PC-9 (cell line): Measurements from ENCODE around the gene AHNAK. TPM values are rescaled to one million over a fixed set of nuclear protein-coding genes. Genes with fewer than 3 reads are reported as not detected.

Source experiments
- BruUV-seq: library from RNA; stranded (reverse); fragments of 400-500 nt; replicated peaks from 2 replicates; lab custom pipeline; 2021; lab: Mats Ljungman, UMichigan
- CTCF ChIA-PET: fragments of 300-600 bp; sonication (Branson Sonifier 250); formaldehyde crosslinking; loops from one replicate; lab custom pipeline; 2022; ENCODE audit warnings: antibody characterized with exemption; lab: Charles Lee
- POLR2A ChIA-PET: fragments of 300-600 bp; sonication (Branson Sonifier 250); formaldehyde crosslinking; loops from one replicate; lab custom pipeline; 2022; ENCODE audit warnings: antibody characterized with exemption; ENCODE audit not compliant: unreplicated experiment; lab: Charles Lee
- DNase-seq, 2 experiments: peaks; one replicate each; pipeline versions ENCODE4 v3.0.0 to v3.0.0-alpha.2; 2015 to 2022; ENCODE audit warnings: mixed read lengths in 1 of 2
- H2AFZ ChIP-seq: fragments of 200-600 bp; sonication (generic); 2 replicates; pipeline ENCODE4 v1.8.1; 2017; ENCODE audit warnings: antibody characterized with exemption
- H3F3A ChIP-seq: fragments of 200-600 bp; sonication (generic); 2 replicates; pipeline ENCODE4 v1.8.1; 2017; ENCODE audit warnings: antibody characterized with exemption, mild to moderate bottlenecking, low read depth; ENCODE audit not compliant: insufficient read depth
- H3K27ac ChIP-seq: fragments of 200-600 bp; sonication (generic); 2 replicates; pipeline ENCODE4 v1.6.1; 2016; ENCODE audit warnings: mixed run types
- H3K27me3 ChIP-seq: fragments of 200-600 bp; sonication (generic); 2 replicates; pipeline ENCODE4 v1.6.1; 2016; ENCODE audit warnings: low read depth, mixed run types; ENCODE audit not compliant: insufficient read depth
- H3K36me3 ChIP-seq: fragments of 200-600 bp; sonication (generic); 2 replicates; pipeline ENCODE4 v1.6.1; 2016; ENCODE audit warnings: low read depth, mixed run types
- H3K4me1 ChIP-seq: fragments of 200-600 bp; sonication (generic); replicated peaks from 2 replicates; pipeline ENCODE4 v1.6.1; 2016; ENCODE audit warnings: mixed run types; ENCODE audit not compliant: insufficient read depth
- H3K4me2 ChIP-seq: fragments of 200-600 bp; sonication (generic); 2 replicates; pipeline ENCODE4 v1.6.1; 2017; ENCODE audit warnings: mixed run types
- H3K4me3 ChIP-seq: fragments of 200-600 bp; sonication (generic); 2 replicates; pipeline ENCODE4 v1.6.1; 2016; ENCODE audit warnings: mixed run types
- H3K79me2 ChIP-seq: fragments of 200-600 bp; sonication (generic); 2 replicates; pipeline ENCODE4 v1.6.1; 2017; ENCODE audit warnings: low read depth, mixed run types
- H3K9me2 ChIP-seq: fragments of 200-600 bp; sonication (generic); 2 replicates; pipeline ENCODE4 v1.8.1; 2017; ENCODE audit warnings: mild to moderate bottlenecking; ENCODE audit not compliant: insufficient read depth
- H3K9me3 ChIP-seq: fragments of 200-600 bp; sonication (generic); 2 replicates; pipeline ENCODE4 v1.8.1; 2016; ENCODE audit warnings: low read depth; ENCODE audit not compliant: insufficient read depth
- H4K20me1 ChIP-seq: fragments of 200-600 bp; sonication (generic); 2 replicates; pipeline ENCODE4 v1.8.1; 2017; ENCODE audit not compliant: insufficient read depth
- CTCF ChIP-seq: fragments of 200-600 bp; sonication (generic); conservative IDR thresholded peaks from 2 replicates; pipeline ENCODE4 v1.6.1; 2017; ENCODE audit warnings: mixed run types, antibody characterized with exemption, mild to moderate bottlenecking, moderate library complexity
- EZH2 ChIP-seq: fragments of 200-600 bp; sonication (generic); IDR thresholded peaks from 2 replicates; pipeline ENCODE4 v1.8.0; 2017; ENCODE audit warnings: antibody characterized with exemption, low read depth
- intact Hi-C: fragments of 100-400 bp; cut with micrococcal nuclease; formaldehyde crosslinking; loops from one replicate; pipeline ENCODE4 v1.10.0; 2022; ENCODE audit not compliant: unreplicated experiment
- total RNA-seq: library from RNA; stranded (reverse); gene quantifications from 2 replicates; pipeline ENCODE4 v1.2.3, GENCODE V29; 2021

Gene AHNAK
- total RNA-seq, 1 experiment from 2014 or later, result 632 TPM

- Histone ChIP-seq H3K79me2 (no peaks in the 10 kb centered on the region), H4K20me1 (no peaks in the 10 kb centered on the region), H3K36me3 (no peaks in the 10 kb centered on the region), H3K27me3 (no peaks in the 10 kb centered on the region), H3K9me2 (no peaks in the 10 kb centered on the region), H3K4me1 (peaks cover 30% of the 10 kb centered on the region), H3K27ac (no peak overlapping the region), H3K9me3 (no peaks in the 10 kb centered on the region), H3K4me3 (no peak overlapping the region), H2AFZ (no peak overlapping the region), H3K4me2 (no peak overlapping the region), H3F3A (peaks cover 43% of the 10 kb centered on the region)
- ChIA-PET POLR2A (no interaction called here), CTCF (no interaction called here)
- no peak for DNase-seq
- BruUV-seq, result no TSS peak
- TF ChIP-seq EZH2, result no peak
- TF ChIP-seq CTCF, result no peak
- intact Hi-C loops, result no loop called here
Observed at GRCh38 chr11:62468577-62468976, 78.0 kb downstream of the AHNAK start.

- intact Hi-C loops, result no loop called here
- BruUV-seq, result no TSS peak
- DNase-seq, result no peak
- CTCF ChIA-PET, result interaction anchor here (0.7 to 1.2 kb wide), 2 partner anchors 38 to 66 kb away, joined by 4 to 6 read pairs; no protein-coding TSS in a partner anchor
- POLR2A ChIA-PET, result interaction anchor here (0.6 kb wide), 1 partner anchor 192 kb away, joined by 3 read pairs; no protein-coding TSS in a partner anchor
- H3K79me2 ChIP-seq, result no peaks in the 10 kb centered on the region
- no peak overlapping the region for H3K27ac ChIP-seq
- H3K9me3 ChIP-seq, result no peaks in the 10 kb centered on the region
- H3K4me3 ChIP-seq, result no peak overlapping the region
- H2AFZ ChIP-seq, result no peak overlapping the region
- peaks cover 14% of the 10 kb centered on the region for H3K4me1 ChIP-seq
- TF ChIP-seq CTCF, result no peak
- TF ChIP-seq EZH2, result no peak
- no peaks in the 10 kb centered on the region for H3K36me3 ChIP-seq
- H3F3A ChIP-seq, result peaks cover 22% of the 10 kb centered on the region
- H4K20me1 ChIP-seq, result no peaks in the 10 kb centered on the region
- H3K9me2 ChIP-seq, result no peaks in the 10 kb centered on the region
- H3K4me2 ChIP-seq, result no peak overlapping the region
- no peaks in the 10 kb centered on the region for H3K27me3 ChIP-seq
Observed at GRCh38 chr11:62466444-62466843, 80.2 kb downstream of the AHNAK start.

- POLR2A ChIA-PET, result no interaction called here
- H3K4me2 ChIP-seq, result no peak overlapping the region
Observed at GRCh38 chr11:62464655-62465054, 82.0 kb downstream of the AHNAK start.

More at GRCh38 chr11:62464655-62465054, 82.0 kb downstream of the AHNAK start:
- no peaks in the 10 kb centered on the region for H3K9me2 ChIP-seq
- H4K20me1 ChIP-seq, result no peaks in the 10 kb centered on the region
- no peak for DNase-seq
- H3K27ac ChIP-seq, result no peak overlapping the region
- no peaks in the 10 kb centered on the region for H3K27me3 ChIP-seq
- no peaks in the 10 kb centered on the region for H3K36me3 ChIP-seq
- H2AFZ ChIP-seq, result no peak overlapping the region
- no TSS peak for BruUV-seq
- H3F3A ChIP-seq, result peaks cover 10% of the 10 kb centered on the region
- 0 out of 2 replicates have a peak, but pooled peaks cover 6% of the 10 kb centered on the region for H3K4me1 ChIP-seq
- no peak for TF ChIP-seq EZH2
- no peak for TF ChIP-seq CTCF
- no peaks in the 10 kb centered on the region for H3K79me2 ChIP-seq
- H3K9me3 ChIP-seq, result no peaks in the 10 kb centered on the region
- intact Hi-C loops, result no loop called here
- no peak overlapping the region for H3K4me3 ChIP-seq
- CTCF ChIA-PET, result no interaction called here
